Measurements from ENCODE around the gene ZBTB39. TPM values are rescaled to one million over a fixed set of nuclear protein-coding genes. Genes with fewer than 3 reads are reported as not detected.
A peak's percentile ranks its signal among the peaks of the same experiment; 100 is the strongest.

The ZBTB39 gene
- polyA plus RNA-seq, 6 donors from 2014 or later, result 2.0 to 4.8 (median 2.6) TPM

DNA sequence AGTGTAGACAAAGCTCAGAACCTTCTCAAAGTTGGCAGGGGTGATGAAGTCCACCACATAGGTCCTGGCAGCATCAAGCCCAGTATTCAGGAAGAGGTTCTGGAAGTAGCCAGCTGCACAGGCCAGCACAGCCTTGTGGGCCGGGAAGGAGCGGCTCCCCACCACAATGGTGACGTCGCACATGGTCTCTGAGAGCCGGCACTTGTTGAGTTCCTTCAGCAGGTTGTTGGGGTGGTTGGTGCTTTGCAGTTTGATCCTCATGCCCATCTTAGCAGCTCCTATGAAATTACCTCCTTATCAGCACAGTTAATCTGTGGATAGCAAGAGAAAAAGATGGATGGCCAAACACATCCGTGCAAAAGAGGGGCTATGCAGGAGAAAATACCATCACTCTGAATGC is 1.7 kb downstream of the ZBTB39 start:
- ATAC-seq (ENCODE audit: low read depth in 2 of 2) (no peak), DNase-seq (no peak)
- Mint-ChIP-seq H3K9me3 (no peaks in the 10 kb centered on the region), H3K36me3 (peaks cover 7% of the 10 kb centered on the region in 2 donors), H3K27ac (peak overlapping the region in 1 of 6 donors; percentile 47), H3K4me3 (peak overlapping the region in 6 of 8 donors; percentile 5 to 95 (median 90)), H3K27me3 (no peaks in the 10 kb centered on the region), H3K4me1 (peaks cover 34 to 59% (median 57%) of the 10 kb centered on the region in 3 donors)

- peak overlapping the region in 1 of 6 donors; percentile 24 for H3K27ac Mint-ChIP-seq
- ATAC-seq (ENCODE audit: low read depth in 2 of 2) (no peak), DNase-seq (no peak)
- peaks cover 7% of the 10 kb centered on the region in 2 donors for H3K36me3 Mint-ChIP-seq
- H3K27me3 Mint-ChIP-seq, result no peaks in the 10 kb centered on the region
- peaks cover 43 to 71% (median 70%) of the 10 kb centered on the region in 3 donors for H3K4me1 Mint-ChIP-seq
- no peaks in the 10 kb centered on the region for H3K9me3 Mint-ChIP-seq
- peak overlapping the region in 2 of 8 donors; percentile 19 to 92 for H3K4me3 Mint-ChIP-seq
Observed at GRCh38 chr12:57003395-57003794, 3.0 kb downstream of the ZBTB39 start.

- Mint-ChIP-seq H3K4me1 (peaks cover 44 to 70% (median 59%) of the 10 kb centered on the region in 3 donors), H3K36me3 (peaks cover 7 to 12% of the 10 kb centered on the region in 2 donors), H3K27ac (no peak overlapping the region), H3K9me3 (no peaks in the 10 kb centered on the region), H3K4me3 (peak overlapping the region in 1 of 8 donors; percentile 62), H3K27me3 (no peaks in the 10 kb centered on the region)
- ATAC-seq (ENCODE audit: low read depth in 2 of 2) (peak; percentile 42 to 47), DNase-seq (peak; percentile 54)
Observed at GRCh38 chr12:57001448-57001906, 4.9 kb downstream of the ZBTB39 start.

DNA sequence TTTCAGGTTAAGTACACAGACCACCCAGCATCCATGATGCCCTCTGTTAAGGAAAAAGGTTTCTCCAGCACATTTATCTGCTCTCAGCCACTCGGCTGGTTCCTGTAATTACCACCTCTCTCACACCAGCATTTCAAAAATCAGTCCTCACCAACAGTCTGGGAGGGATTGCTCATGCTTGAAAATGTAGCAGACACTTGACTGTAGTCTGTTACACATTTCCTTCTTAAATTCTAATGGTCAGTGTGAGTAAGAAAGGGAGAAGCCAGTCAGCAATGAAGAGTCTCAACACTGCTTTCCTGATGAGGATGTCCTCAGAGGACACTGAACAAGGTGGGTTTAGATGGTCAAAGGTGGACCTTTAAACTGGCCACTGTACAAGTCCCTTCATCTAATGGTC is 6.0 kb downstream of the ZBTB39 start:
- no peak for ATAC-seq (ENCODE audit: low read depth in 2 of 2)
- Mint-ChIP-seq H3K36me3 (peaks cover 12 to 17% of the 10 kb centered on the region in 2 donors), H3K4me1 (peaks cover 43 to 65% (median 53%) of the 10 kb centered on the region in 3 donors), H3K9me3 (no peaks in the 10 kb centered on the region), H3K4me3 (no peak overlapping the region), H3K27me3 (no peaks in the 10 kb centered on the region), H3K27ac (peak overlapping the region in 3 of 6 donors; percentile 54 to 80 (median 77))
- DNase-seq, result no peak

DNA sequence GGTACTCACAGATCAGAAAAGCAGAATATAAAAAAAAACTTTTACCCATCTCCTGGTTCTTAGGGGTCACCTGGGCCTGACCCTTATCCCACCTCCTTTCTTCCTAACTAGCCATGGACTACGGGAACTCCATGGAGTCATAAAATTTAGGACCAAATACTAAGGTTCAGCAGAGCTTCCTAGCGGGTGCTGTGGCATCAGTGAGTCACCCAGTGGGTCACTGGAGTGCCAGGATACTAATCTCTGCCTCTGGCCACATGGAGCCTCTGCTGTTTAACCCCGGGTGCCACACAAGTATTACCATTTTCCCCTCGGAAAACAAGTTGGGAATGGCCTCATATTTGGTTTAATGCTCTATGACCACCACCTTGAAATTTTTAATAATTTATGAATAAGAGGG is 6.9 kb downstream of the ZBTB39 start:
- peak overlapping the region in 1 of 8 donors; percentile 28 for H3K4me3 Mint-ChIP-seq
- H3K27ac Mint-ChIP-seq, result peak overlapping the region in 5 of 6 donors; percentile 17 to 80 (median 77)
- peaks cover 41 to 55% (median 47%) of the 10 kb centered on the region in 3 donors for H3K4me1 Mint-ChIP-seq
- ATAC-seq (ENCODE audit: low read depth in 2 of 2) (no peak), DNase-seq (no peak)
- H3K27me3 Mint-ChIP-seq, result no peaks in the 10 kb centered on the region
- no peaks in the 10 kb centered on the region for H3K9me3 Mint-ChIP-seq
- peaks cover 12 to 17% of the 10 kb centered on the region in 2 donors for H3K36me3 Mint-ChIP-seq

DNA sequence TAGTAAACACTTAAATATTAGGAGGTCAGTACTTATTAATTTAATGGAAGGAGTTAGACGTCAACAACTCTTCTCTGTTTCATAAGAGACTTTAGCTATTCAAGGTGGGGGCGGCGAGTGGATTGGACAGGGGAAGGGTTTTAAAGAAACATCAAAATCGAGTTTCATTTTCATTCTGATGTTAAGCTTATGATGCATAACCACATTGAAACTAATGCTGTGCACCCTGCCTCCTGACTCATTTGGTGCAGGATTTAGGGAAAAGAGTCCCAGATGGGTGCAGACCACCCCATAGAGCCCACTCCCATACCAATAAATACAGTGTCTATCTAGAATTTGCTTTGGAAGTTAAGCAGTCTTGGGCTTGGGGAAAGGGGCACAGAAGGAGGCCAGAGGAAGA is 7.4 kb downstream of the ZBTB39 start:
- ATAC-seq (ENCODE audit: low read depth in 2 of 2), result peak; percentile 62 to 68
- Mint-ChIP-seq H3K4me1 (peaks cover 37 to 51% (median 43%) of the 10 kb centered on the region in 3 donors), H3K4me3 (peak overlapping the region in 5 of 8 donors; percentile 3 to 28 (median 10))

GRCh38 chr12:56998316-56998715 is 8.0 kb downstream of the ZBTB39 start:
- no peak for DNase-seq
- ATAC-seq (ENCODE audit: low read depth in 2 of 2), result no peak
- peak overlapping the region in 3 of 6 donors; percentile 11 to 80 (median 26) for H3K27ac Mint-ChIP-seq
- no peaks in the 10 kb centered on the region for H3K9me3 Mint-ChIP-seq
- H3K4me3 Mint-ChIP-seq, result no peak overlapping the region
- peaks cover 4 to 10% of the 10 kb centered on the region in 2 donors for H3K36me3 Mint-ChIP-seq
- H3K27me3 Mint-ChIP-seq, result no peaks in the 10 kb centered on the region
- H3K4me1 Mint-ChIP-seq, result peaks cover 35 to 47% (median 42%) of the 10 kb centered on the region in 3 donors

More for the DNA sequence above, 7.4 kb downstream of the ZBTB39 start:
- Mint-ChIP-seq H3K9me3 (no peaks in the 10 kb centered on the region), H3K27ac (peak overlapping the region in 4 of 6 donors; percentile 44 to 80 (median 63)), H3K36me3 (peaks cover 8 to 12% of the 10 kb centered on the region in 2 donors), H3K27me3 (no peaks in the 10 kb centered on the region)
- DNase-seq, result no peak

DNA sequence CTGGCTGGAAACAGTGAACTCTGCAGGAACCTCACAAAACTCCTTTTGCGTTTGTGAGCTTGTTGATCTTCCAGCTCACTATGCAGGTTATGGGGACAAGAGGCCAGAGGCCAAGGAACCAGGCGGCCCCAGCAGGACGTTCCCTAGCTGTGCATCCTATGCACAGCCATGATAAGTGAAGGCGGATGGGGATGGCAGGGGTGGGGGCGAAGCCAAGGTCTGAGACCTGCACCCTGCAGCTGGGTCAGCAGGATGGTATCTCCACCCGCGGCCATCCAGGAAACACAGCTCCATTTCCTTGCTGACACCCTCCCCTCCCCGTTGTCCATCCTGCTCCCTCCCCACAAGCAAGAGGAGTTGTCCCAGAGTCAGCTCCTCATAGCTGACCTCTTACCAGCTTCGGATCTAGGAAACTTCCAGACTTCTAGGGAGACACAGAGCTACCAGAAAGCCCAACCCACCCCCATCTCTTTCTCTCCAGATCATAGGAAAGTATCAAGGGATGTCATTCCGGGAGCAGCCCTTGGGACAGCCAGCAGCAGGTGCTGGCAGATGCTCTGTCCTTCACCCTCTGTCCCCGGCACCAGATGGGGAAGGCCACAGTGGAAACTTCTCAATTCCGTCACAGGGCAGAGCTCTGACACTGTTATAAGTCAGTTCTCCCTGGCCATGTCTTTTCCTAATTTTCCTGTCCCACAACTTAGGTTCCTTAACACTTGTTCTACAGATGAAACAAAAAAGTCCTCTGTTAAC is 9.4 kb downstream of the ZBTB39 start:
- H3K27ac Mint-ChIP-seq, result peak overlapping the region in 1 of 6 donors; percentile 34
- no peak for DNase-seq
- peaks cover 4 to 10% of the 10 kb centered on the region in 2 donors for H3K36me3 Mint-ChIP-seq
- H3K9me3 Mint-ChIP-seq, result no peaks in the 10 kb centered on the region
- ATAC-seq (ENCODE audit: low read depth in 2 of 2), result no peak
- H3K27me3 Mint-ChIP-seq, result no peaks in the 10 kb centered on the region
- peak overlapping the region in 1 of 8 donors; percentile 25 for H3K4me3 Mint-ChIP-seq
- H3K4me1 Mint-ChIP-seq, result peaks cover 32 to 41% (median 35%) of the 10 kb centered on the region in 3 donors

DNA sequence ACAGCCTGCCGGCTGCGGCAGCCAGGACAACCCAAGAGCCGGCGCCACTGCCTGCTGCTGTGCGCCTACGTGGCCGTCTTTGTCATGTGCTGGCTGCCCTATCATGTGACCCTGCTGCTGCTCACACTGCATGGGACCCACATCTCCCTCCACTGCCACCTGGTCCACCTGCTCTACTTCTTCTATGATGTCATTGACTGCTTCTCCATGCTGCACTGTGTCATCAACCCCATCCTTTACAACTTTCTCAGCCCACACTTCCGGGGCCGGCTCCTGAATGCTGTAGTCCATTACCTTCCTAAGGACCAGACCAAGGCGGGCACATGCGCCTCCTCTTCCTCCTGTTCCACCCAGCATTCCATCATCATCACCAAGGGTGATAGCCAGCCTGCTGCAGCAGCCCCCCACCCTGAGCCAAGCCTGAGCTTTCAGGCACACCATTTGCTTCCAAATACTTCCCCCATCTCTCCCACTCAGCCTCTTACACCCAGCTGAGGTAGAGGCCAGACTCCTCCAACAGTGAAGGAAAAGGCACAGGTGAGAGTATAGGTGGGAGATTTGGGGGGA is 10.3 kb downstream of the ZBTB39 start:
- Mint-ChIP-seq H3K36me3 (peaks cover 4 to 10% of the 10 kb centered on the region in 2 donors), H3K27ac (no peak overlapping the region), H3K4me3 (no peak overlapping the region), H3K27me3 (no peaks in the 10 kb centered on the region), H3K4me1 (peaks cover 30 to 39% (median 36%) of the 10 kb centered on the region in 3 donors), H3K9me3 (no peaks in the 10 kb centered on the region)
- no peak for ATAC-seq (ENCODE audit: low read depth in 2 of 2)
- no peak for DNase-seq

DNA sequence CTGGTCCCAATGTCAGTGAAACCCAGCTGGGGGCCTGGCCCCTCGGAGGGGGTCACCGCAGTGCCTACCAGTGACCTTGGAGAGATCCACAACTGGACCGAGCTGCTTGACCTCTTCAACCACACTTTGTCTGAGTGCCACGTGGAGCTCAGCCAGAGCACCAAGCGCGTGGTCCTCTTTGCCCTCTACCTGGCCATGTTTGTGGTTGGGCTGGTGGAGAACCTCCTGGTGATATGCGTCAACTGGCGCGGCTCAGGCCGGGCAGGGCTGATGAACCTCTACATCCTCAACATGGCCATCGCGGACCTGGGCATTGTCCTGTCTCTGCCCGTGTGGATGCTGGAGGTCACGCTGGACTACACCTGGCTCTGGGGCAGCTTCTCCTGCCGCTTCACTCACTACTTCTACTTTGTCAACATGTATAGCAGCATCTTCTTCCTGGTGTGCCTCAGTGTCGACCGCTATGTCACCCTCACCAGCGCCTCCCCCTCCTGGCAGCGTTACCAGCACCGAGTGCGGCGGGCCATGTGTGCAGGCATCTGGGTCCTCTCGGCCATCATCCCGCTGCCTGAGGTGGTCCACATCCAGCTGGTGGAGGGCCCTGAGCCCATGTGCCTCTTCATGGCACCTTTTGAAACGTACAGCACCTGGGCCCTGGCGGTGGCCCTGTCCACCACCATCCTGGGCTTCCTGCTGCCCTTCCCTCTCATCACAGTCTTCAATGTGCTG is 11.0 kb downstream of the ZBTB39 start:
- H3K9me3 Mint-ChIP-seq, result no peaks in the 10 kb centered on the region
- no peak overlapping the region for H3K4me3 Mint-ChIP-seq
- no peak for ATAC-seq (ENCODE audit: low read depth in 2 of 2)
- no peak for DNase-seq
- peaks cover 4 to 10% of the 10 kb centered on the region in 2 donors for H3K36me3 Mint-ChIP-seq
- H3K27ac Mint-ChIP-seq, result no peak overlapping the region
- peaks cover 26 to 36% (median 34%) of the 10 kb centered on the region in 3 donors for H3K4me1 Mint-ChIP-seq
- H3K27me3 Mint-ChIP-seq, result no peaks in the 10 kb centered on the region

GRCh38 chr12:56994231-56994746 is 12.1 kb downstream of the ZBTB39 start:
- no peak for DNase-seq
- Mint-ChIP-seq H3K9me3 (no peaks in the 10 kb centered on the region), H3K4me3 (no peak overlapping the region), H3K36me3 (peaks cover 4 to 10% of the 10 kb centered on the region in 2 donors), H3K27me3 (no peaks in the 10 kb centered on the region), H3K4me1 (peaks cover 19 to 30% (median 24%) of the 10 kb centered on the region in 3 donors), H3K27ac (no peak overlapping the region)
- ATAC-seq (ENCODE audit: low read depth in 2 of 2), result no peak

DNA sequence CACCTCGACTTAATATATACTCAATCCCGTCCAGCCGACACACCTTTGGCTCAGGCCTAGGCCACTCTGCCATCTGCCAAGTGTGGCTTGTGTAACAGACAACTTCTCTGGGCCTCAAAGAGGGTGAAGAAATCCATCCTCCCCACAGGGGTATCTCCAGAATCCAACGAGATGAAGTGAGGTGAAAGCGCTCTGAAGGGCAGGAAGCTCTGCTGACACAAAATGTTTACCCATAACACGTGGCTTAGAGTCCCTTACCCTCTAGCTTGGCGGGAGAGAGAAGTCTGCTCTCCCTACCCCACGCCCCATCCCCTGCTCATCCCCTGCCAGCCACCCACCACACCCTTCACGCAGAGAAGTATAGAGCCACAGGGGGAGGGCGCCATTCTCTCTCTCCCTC is 13.0 kb downstream of the ZBTB39 start:
- DNase-seq (no peak), ATAC-seq (ENCODE audit: low read depth in 2 of 2) (no peak)
- Mint-ChIP-seq H3K27ac (peak overlapping the region in 1 of 6 donors; percentile 34), H3K9me3 (no peaks in the 10 kb centered on the region), H3K4me3 (no peak overlapping the region), H3K27me3 (peaks cover 0 to 2% (median 1%) of the 10 kb centered on the region in 3 donors), H3K4me1 (peaks cover 9 to 21% (median 15%) of the 10 kb centered on the region in 3 donors), H3K36me3 (peaks cover 4 to 10% of the 10 kb centered on the region in 2 donors)
